Colonic mucosa (tissue), 4 donors: Measurements from ENCODE around the gene PDCD11. TPM values are rescaled to one million over a fixed set of nuclear protein-coding genes. Genes with fewer than 3 reads are reported as not detected.
A peak's percentile ranks its signal among the peaks of the same experiment; 100 is the strongest.

Source experiments
- DNase-seq: peaks from one replicate; pipeline ENCODE4 v3.0.0-alpha.2; 2020
- H3K27ac ChIP-seq: fragments of 200-600 bp; one replicate; pipeline ENCODE4 v1.8.0; 2021
- H3K27me3 ChIP-seq: fragments of 200-600 bp; one replicate; pipeline ENCODE4 v1.8.0; 2021
- H3K36me3 ChIP-seq: fragments of 200-600 bp; one replicate; pipeline ENCODE4 v1.8.0; 2021
- H3K4me1 ChIP-seq: fragments of 200-600 bp; one replicate; pipeline ENCODE4 v1.8.0; 2021; ENCODE audit warnings: mild to moderate bottlenecking
- H3K4me3 ChIP-seq: fragments of 200-600 bp; one replicate; pipeline ENCODE4 v1.8.0; 2021
- H3K9ac ChIP-seq, 2 donors: one replicate each; pipeline ENCODE4 v1.7.0; 2013; ENCODE audit warnings: control low read depth in 2 of 2, low read depth in 2 of 2, low read length in 2 of 2
- H3K9me3 ChIP-seq: fragments of 200-600 bp; one replicate; pipeline ENCODE4 v1.8.0; 2021
- CTCF ChIP-seq: fragments of 200-600 bp; IDR thresholded peaks from one replicate; pipeline ENCODE4 v1.8.0; 2022; ENCODE audit warnings: antibody characterized with exemption, mild to moderate bottlenecking
- intact Hi-C: fragments of 100-400 bp; cut with DNase I; formaldehyde crosslinking; loops from one replicate; pipeline ENCODE4 v1.14.1; 2022
- total RNA-seq, 2 donors: library from RNA; stranded (reverse); fragmentation: NEBNext Ultra II Directional in 1 of 2; extraction: Animal tissue kit (Norgen Biotek cat#: 25700) in 1 of 2; gene quantifications; one replicate each; pipeline ENCODE4 v1.2.1, GENCODE V29; 2021
- donor health status: healthy.
- donor health status: DM: no; HTN: no; CAD: no.
- donor health status: DM: no; HTN: no; CAD: no.

PDCD11 gene
- total RNA-seq, 2 donors from 2014 or later, result 14.9 to 33.6 TPM

GRCh38 chr10:103470761-103471653 lies 74.6 kb downstream of the PDCD11 start:
- Histone ChIP-seq H3K27ac (peak overlapping the region; percentile 53), H3K36me3 (no peaks in the 10 kb centered on the region), H3K9me3 (no peaks in the 10 kb centered on the region), H3K4me1 (no peaks in the 10 kb centered on the region), H3K9ac (no peak overlapping the region), H3K27me3 (no peaks in the 10 kb centered on the region), H3K4me3 (no peak overlapping the region)
- intact Hi-C loops, result no loop called here
- TF ChIP-seq CTCF, result no peak
- DNase-seq, result peak; percentile 41

DNA sequence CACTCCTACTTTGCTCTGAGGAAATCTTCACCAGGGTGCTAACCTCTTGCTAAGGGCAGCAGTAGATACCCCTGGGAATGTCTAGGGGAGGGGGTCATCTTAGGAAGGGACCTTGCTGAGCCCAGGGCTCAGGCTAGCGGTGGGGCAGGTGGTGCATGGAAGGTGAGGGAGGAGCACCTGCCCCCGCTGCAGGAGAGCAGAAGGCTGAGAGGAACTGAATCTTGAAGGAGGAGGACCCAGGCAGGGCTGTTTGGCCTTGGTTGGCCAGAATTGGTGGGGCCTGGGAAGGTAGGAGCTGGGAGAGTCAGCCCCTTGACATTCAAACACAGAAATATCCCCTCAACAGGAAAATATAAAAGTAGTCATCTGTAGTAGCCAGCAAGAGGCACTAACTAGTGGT lies 75.6 kb downstream of the PDCD11 start:
- peak overlapping the region in 1 of 2 donors; percentile 24 for H3K9ac ChIP-seq
- no peak for DNase-seq
- H3K27ac ChIP-seq, result peak overlapping the region; percentile 53

DNA sequence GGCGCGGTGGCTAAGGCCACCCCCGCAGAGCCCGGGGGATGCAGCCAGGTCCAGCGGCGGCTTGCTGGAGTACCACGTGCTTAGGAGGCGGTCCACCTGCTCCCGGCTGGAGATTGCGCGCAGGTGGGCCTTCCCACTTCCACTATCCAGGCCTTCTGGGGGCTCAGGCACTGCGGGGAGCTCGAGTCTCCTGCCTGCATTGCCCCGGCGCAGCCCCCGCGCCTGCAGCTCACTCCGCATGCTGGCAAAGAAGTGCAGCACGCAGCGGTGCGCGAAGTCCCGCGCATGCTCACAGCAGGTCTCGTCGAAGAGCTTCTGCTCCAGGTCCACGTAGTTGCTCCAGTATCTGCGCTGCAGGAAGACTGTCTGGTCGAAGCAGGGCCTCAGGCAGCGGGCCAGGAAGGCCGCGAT lies 76.8 kb downstream of the PDCD11 start:
- H3K27me3 ChIP-seq, result no peaks in the 10 kb centered on the region
- H3K27ac ChIP-seq, result no peak overlapping the region
- no peaks in the 10 kb centered on the region for H3K4me1 ChIP-seq
- no peak overlapping the region for H3K4me3 ChIP-seq
- TF ChIP-seq CTCF, result no peak
- H3K9me3 ChIP-seq, result no peaks in the 10 kb centered on the region
- H3K36me3 ChIP-seq, result no peaks in the 10 kb centered on the region
- no peak overlapping the region for H3K9ac ChIP-seq
- intact Hi-C loops, result no loop called here
- DNase-seq, result no peak

More for the DNA sequence above, 75.6 kb downstream of the PDCD11 start:
- Histone ChIP-seq H3K36me3 (no peaks in the 10 kb centered on the region), H3K4me3 (no peak overlapping the region), H3K4me1 (no peaks in the 10 kb centered on the region), H3K9me3 (no peaks in the 10 kb centered on the region), H3K27me3 (no peaks in the 10 kb centered on the region)
- TF ChIP-seq CTCF, result no peak
- intact Hi-C loops, result no loop called here

GRCh38 chr10:103474077-103474476 lies 77.7 kb downstream of the PDCD11 start:
- Histone ChIP-seq H3K36me3 (no peaks in the 10 kb centered on the region), H3K9me3 (no peaks in the 10 kb centered on the region), H3K4me1 (no peaks in the 10 kb centered on the region), H3K4me3 (no peak overlapping the region), H3K9ac (no peak overlapping the region), H3K27ac (no peak overlapping the region), H3K27me3 (no peaks in the 10 kb centered on the region)
- TF ChIP-seq CTCF, result no peak
- intact Hi-C loops, result no loop called here
- no peak for DNase-seq

GRCh38 chr10:103475437-103475836 lies 79.0 kb downstream of the PDCD11 start:
- TF ChIP-seq CTCF, result no peak
- no peak for DNase-seq

More at GRCh38 chr10:103475437-103475836, 79.0 kb downstream of the PDCD11 start:
- Histone ChIP-seq H3K9me3 (no peaks in the 10 kb centered on the region), H3K4me1 (no peaks in the 10 kb centered on the region), H3K4me3 (no peak overlapping the region), H3K27me3 (no peaks in the 10 kb centered on the region), H3K9ac (no peak overlapping the region), H3K36me3 (no peaks in the 10 kb centered on the region), H3K27ac (no peak overlapping the region)
- intact Hi-C loops, result no loop called here
